K562 (cell line): Measurements from ENCODE around the gene ENO3. TPM values are rescaled to one million over a fixed set of nuclear protein-coding genes. Genes with fewer than 3 reads are reported as not detected.

ENCODE experiments used
- ESRRB ChIP-seq: fragments of 250-450 bp; sonication (Bioruptor Pico); IDR thresholded peaks from 2 replicates; pipeline ENCODE4 v1.5.0; 2020; ENCODE audit warnings: mild to moderate bottlenecking, moderate library complexity, borderline replicate concordance
- ETS2 ChIP-seq: IDR thresholded peaks from 2 replicates; pipeline ENCODE4 v1.6.1; 2016; ENCODE audit warnings: borderline replicate concordance, missing genetic modification characterization, mild to moderate bottlenecking, moderate library complexity, missing compliant biosample characterization; ENCODE audit not compliant: poor library complexity, severe bottlenecking
- ETV5 ChIP-seq: sonication (generic); formaldehyde crosslinking; IDR thresholded peaks from 2 replicates; pipeline ENCODE4 v1.4.0; 2020; ENCODE audit warnings: low read depth, mild to moderate bottlenecking, missing genetic modification reagents
- POLR2B ChIP-seq: fragments of 450-650 bp; IDR thresholded peaks from 2 replicates; pipeline ENCODE4 v1.6.1; 2018; ENCODE audit warnings: low read depth; ENCODE audit not compliant: partially characterized antibody
- polyA plus RNA-seq, 8 experiments: library from polyadenylated mRNA; depleted of rRNA in 4 of 8; stranded (reverse) in 5 of 8; unstranded in 3 of 8; fragments of >200 nt; fragmentation: Nextera tagmentation in 2 of 8; fragmentation: Illumina TruSeq in 1 of 8; extraction: Ambion mirVana in 2 of 8; extraction: Trizol in 1 of 8; gene quantifications; 2 replicates each; pipeline versions ENCODE4 v1.2.1 to v1.2.3, GENCODE V29; 2011 to 2014; ENCODE audit warnings: inconsistent platforms in 1 of 8, missing spikeins in 1 of 8
- total RNA-seq, 7 experiments: library from RNA; depleted of rRNA in 6 of 7; stranded (reverse); fragments of >200 nt in 6 of 7; fragmentation: Illumina TruSeq in 2 of 7; extraction: Trizol in 2 of 7; gene quantifications; 2 replicates each; pipeline versions ENCODE4 v1.2.1 to v1.2.3, GENCODE V29; 2011 to 2021; ENCODE audit warnings: low replicate concordance in 1 of 7
- TF ChIP-seq, protein P1 (sequence below): fragments of 450-650 bp; IDR thresholded peaks from 2 replicates; pipeline ENCODE4 v1.6.1; 2016; ENCODE audit warnings: mild to moderate bottlenecking, moderate library complexity
- TF ChIP-seq, protein P2 (sequence below): fragments of 450-650 bp; IDR thresholded peaks from 2 replicates; pipeline ENCODE4 v1.7.1; 2018; ENCODE audit warnings: mild to moderate bottlenecking, low read depth; ENCODE audit not compliant: partially characterized antibody
- TF ChIP-seq, protein P3 (sequence below): fragments of 250-450 bp; sonication (Bioruptor Pico); IDR thresholded peaks from 2 replicates; pipeline ENCODE4 v1.8.0; 2022; ENCODE audit warnings: moderate library complexity, mild to moderate bottlenecking, inconsistent platforms
- TF ChIP-seq, protein P4 (sequence below), 2 experiments: IDR thresholded peaks; 2 replicates each; pipeline ENCODE4 v1.6.1; 2011; ENCODE audit warnings: borderline replicate concordance in 1 of 2, control low read depth in 1 of 2, low read depth in 1 of 2, low read length in 1 of 2, mild to moderate bottlenecking in 1 of 2, mixed read lengths in 1 of 2, moderate library complexity in 1 of 2; ENCODE audit not compliant: insufficient read depth in 1 of 2, insufficient read length in 1 of 2, poor library complexity in 1 of 2, severe bottlenecking in 1 of 2; ENCODE audit errors: extremely low read depth in 1 of 2

The ENO3 gene
- total and polyA plus RNA-seq, 9 of the 15 experiments (the other 6 are each of a cell fraction or from before 2014, with no cell fraction given), result 5.7 to 17.2 (median 9.9) TPM

DNA sequence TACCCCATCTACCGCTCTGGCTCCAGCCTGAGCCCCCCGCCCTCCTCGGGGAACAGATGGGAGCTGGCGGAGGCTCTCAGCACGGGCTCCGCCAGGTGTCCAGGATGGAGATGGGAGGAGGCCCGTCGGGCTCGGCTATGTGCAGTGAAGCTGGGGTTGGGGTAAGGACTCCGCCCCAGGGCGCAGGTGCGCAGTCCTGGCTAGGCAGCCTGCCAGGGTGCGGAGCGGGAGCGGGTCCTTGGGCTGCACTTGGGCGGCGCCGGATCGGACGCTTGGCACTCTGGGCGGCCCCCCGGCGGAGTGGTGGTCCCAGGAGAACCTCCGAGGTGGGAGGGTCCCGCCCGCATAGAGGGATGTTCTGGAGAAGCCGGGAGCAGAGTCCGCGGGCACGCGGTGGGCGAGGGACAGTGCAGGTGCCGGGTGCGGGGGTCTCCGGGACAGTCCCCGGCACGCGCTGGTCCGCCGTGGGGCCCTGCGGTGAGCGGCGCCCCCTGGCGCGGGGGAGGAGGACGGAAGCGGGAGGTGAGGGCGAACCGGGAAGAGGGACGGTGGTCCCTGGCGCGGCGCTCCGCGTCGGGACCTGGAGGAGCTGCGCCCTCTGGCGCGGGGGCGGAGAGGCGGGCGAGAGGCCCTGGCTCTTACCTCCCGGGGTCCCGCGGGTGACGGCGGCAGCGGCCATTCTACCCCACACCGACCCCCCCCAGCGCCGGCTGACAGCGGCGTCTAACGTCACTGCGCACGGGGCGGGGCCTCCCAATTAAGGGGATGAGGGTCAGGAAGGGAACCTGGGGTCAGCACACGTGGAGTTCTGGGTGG lies 36.2 kb downstream of the ENO3 start, which contains the start of gene CAMTA2 (continued):
- TF ChIP-seq, protein P1, sequence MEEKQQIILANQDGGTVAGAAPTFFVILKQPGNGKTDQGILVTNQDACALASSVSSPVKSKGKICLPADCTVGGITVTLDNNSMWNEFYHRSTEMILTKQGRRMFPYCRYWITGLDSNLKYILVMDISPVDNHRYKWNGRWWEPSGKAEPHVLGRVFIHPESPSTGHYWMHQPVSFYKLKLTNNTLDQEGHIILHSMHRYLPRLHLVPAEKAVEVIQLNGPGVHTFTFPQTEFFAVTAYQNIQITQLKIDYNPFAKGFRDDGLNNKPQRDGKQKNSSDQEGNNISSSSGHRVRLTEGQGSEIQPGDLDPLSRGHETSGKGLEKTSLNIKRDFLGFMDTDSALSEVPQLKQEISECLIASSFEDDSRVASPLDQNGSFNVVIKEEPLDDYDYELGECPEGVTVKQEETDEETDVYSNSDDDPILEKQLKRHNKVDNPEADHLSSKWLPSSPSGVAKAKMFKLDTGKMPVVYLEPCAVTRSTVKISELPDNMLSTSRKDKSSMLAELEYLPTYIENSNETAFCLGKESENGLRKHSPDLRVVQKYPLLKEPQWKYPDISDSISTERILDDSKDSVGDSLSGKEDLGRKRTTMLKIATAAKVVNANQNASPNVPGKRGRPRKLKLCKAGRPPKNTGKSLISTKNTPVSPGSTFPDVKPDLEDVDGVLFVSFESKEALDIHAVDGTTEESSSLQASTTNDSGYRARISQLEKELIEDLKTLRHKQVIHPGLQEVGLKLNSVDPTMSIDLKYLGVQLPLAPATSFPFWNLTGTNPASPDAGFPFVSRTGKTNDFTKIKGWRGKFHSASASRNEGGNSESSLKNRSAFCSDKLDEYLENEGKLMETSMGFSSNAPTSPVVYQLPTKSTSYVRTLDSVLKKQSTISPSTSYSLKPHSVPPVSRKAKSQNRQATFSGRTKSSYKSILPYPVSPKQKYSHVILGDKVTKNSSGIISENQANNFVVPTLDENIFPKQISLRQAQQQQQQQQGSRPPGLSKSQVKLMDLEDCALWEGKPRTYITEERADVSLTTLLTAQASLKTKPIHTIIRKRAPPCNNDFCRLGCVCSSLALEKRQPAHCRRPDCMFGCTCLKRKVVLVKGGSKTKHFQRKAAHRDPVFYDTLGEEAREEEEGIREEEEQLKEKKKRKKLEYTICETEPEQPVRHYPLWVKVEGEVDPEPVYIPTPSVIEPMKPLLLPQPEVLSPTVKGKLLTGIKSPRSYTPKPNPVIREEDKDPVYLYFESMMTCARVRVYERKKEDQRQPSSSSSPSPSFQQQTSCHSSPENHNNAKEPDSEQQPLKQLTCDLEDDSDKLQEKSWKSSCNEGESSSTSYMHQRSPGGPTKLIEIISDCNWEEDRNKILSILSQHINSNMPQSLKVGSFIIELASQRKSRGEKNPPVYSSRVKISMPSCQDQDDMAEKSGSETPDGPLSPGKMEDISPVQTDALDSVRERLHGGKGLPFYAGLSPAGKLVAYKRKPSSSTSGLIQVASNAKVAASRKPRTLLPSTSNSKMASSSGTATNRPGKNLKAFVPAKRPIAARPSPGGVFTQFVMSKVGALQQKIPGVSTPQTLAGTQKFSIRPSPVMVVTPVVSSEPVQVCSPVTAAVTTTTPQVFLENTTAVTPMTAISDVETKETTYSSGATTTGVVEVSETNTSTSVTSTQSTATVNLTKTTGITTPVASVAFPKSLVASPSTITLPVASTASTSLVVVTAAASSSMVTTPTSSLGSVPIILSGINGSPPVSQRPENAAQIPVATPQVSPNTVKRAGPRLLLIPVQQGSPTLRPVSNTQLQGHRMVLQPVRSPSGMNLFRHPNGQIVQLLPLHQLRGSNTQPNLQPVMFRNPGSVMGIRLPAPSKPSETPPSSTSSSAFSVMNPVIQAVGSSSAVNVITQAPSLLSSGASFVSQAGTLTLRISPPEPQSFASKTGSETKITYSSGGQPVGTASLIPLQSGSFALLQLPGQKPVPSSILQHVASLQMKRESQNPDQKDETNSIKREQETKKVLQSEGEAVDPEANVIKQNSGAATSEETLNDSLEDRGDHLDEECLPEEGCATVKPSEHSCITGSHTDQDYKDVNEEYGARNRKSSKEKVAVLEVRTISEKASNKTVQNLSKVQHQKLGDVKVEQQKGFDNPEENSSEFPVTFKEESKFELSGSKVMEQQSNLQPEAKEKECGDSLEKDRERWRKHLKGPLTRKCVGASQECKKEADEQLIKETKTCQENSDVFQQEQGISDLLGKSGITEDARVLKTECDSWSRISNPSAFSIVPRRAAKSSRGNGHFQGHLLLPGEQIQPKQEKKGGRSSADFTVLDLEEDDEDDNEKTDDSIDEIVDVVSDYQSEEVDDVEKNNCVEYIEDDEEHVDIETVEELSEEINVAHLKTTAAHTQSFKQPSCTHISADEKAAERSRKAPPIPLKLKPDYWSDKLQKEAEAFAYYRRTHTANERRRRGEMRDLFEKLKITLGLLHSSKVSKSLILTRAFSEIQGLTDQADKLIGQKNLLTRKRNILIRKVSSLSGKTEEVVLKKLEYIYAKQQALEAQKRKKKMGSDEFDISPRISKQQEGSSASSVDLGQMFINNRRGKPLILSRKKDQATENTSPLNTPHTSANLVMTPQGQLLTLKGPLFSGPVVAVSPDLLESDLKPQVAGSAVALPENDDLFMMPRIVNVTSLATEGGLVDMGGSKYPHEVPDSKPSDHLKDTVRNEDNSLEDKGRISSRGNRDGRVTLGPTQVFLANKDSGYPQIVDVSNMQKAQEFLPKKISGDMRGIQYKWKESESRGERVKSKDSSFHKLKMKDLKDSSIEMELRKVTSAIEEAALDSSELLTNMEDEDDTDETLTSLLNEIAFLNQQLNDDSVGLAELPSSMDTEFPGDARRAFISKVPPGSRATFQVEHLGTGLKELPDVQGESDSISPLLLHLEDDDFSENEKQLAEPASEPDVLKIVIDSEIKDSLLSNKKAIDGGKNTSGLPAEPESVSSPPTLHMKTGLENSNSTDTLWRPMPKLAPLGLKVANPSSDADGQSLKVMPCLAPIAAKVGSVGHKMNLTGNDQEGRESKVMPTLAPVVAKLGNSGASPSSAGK, result peak; percentile 46; the same call in 1 of the 2 replicates
- TF ChIP-seq POLR2B (peak; percentile 14), ETS2 (tag) (no peak), ESRRB (CRISPR knock-in tag) (no peak), ETV5 (CRISPR knock-in tag) (peak; percentile 68; the same call in 1 of the 2 replicates)
- TF ChIP-seq, protein P2, sequence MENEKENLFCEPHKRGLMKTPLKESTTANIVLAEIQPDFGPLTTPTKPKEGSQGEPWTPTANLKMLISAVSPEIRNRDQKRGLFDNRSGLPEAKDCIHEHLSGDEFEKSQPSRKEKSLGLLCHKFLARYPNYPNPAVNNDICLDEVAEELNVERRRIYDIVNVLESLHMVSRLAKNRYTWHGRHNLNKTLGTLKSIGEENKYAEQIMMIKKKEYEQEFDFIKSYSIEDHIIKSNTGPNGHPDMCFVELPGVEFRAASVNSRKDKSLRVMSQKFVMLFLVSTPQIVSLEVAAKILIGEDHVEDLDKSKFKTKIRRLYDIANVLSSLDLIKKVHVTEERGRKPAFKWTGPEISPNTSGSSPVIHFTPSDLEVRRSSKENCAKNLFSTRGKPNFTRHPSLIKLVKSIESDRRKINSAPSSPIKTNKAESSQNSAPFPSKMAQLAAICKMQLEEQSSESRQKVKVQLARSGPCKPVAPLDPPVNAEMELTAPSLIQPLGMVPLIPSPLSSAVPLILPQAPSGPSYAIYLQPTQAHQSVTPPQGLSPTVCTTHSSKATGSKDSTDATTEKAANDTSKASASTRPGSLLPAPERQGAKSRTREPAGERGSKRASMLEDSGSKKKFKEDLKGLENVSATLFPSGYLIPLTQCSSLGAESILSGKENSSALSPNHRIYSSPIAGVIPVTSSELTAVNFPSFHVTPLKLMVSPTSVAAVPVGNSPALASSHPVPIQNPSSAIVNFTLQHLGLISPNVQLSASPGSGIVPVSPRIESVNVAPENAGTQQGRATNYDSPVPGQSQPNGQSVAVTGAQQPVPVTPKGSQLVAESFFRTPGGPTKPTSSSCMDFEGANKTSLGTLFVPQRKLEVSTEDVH, result peak; percentile 70
- TF ChIP-seq, protein P3, sequence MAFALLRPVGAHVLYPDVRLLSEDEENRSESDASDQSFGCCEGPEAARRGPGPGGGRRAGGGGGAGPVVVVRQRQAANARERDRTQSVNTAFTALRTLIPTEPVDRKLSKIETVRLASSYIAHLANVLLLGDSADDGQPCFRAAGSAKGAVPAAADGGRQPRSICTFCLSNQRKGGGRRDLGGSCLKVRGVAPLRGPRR (CRISPR knock-in tag), result no peak
- TF ChIP-seq, protein P4, sequence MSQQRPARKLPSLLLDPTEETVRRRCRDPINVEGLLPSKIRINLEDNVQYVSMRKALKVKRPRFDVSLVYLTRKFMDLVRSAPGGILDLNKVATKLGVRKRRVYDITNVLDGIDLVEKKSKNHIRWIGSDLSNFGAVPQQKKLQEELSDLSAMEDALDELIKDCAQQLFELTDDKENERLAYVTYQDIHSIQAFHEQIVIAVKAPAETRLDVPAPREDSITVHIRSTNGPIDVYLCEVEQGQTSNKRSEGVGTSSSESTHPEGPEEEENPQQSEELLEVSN (IDR thresholded peaks at IDR 0.05; ENCODE audit: borderline replicate concordance in 1 of 2, extremely low read depth in 1 of 2, insufficient read depth in 1 of 2, insufficient read length in 1 of 2, low read depth in 1 of 2, low read length in 1 of 2, poor library complexity in 1 of 2, severe bottlenecking in 1 of 2), result peak; percentile 8 to 66
